OCI-LY7 (cell line): Measurements from ENCODE around the gene SPACA7. TPM values are rescaled to one million over a fixed set of nuclear protein-coding genes. Genes with fewer than 3 reads are reported as not detected.

Experiments used
- BruUV-seq: library from RNA; stranded (reverse); fragments of 400-500 nt; replicated peaks from 2 replicates; lab custom pipeline; 2021; lab: Mats Ljungman, UMichigan
- CTCF ChIA-PET: fragments of 300-600 bp; sonication (Branson Sonifier 250); formaldehyde crosslinking; loops from one replicate; lab custom pipeline; 2022; ENCODE audit warnings: antibody characterized with exemption; ENCODE audit not compliant: unreplicated experiment; lab: Charles Lee
- POLR2A ChIA-PET: fragments of 300-600 bp; sonication (Branson Sonifier 250); formaldehyde crosslinking; loops from one replicate; lab custom pipeline; 2022; ENCODE audit warnings: antibody characterized with exemption; lab: Charles Lee
- DNase-seq: peaks from one replicate; pipeline ENCODE4 v3.0.0-alpha.2; 2015; ENCODE audit warnings: low spot score
- H2AFZ ChIP-seq: fragments of 200-600 bp; sonication (generic), shearing (Covaris generic); 2 replicates; pipeline ENCODE4 v1.6.1; 2014; ENCODE audit warnings: mild to moderate bottlenecking, antibody characterized with exemption, low read length, moderate library complexity
- H3K27ac ChIP-seq: fragments of 200-600 bp; sonication (generic); 2 replicates; pipeline ENCODE4 v1.5.1; 2014; ENCODE audit warnings: mixed run types, low read depth, mild to moderate bottlenecking, moderate library complexity, low read length, inconsistent platforms; ENCODE audit not compliant: poor library complexity, severe bottlenecking
- H3K36me3 ChIP-seq: fragments of 200-600 bp; sonication (generic); 2 replicates; pipeline ENCODE4 v1.6.1; 2014; ENCODE audit warnings: mild to moderate bottlenecking, antibody characterized with exemption, low read length, moderate library complexity, mixed read lengths; ENCODE audit not compliant: insufficient read depth
- H3K4me1 ChIP-seq: fragments of 200-600 bp; sonication (generic); 2 replicates; pipeline ENCODE4 v1.5.1; 2014; ENCODE audit warnings: mild to moderate bottlenecking, low read length; ENCODE audit not compliant: insufficient read depth, poor library complexity, severe bottlenecking
- H3K4me2 ChIP-seq: fragments of 200-600 bp; sonication (generic); 2 replicates; pipeline ENCODE4 v1.6.1; 2014; ENCODE audit warnings: mild to moderate bottlenecking, low read length
- H3K4me3 ChIP-seq: fragments of 200-600 bp; sonication (generic); 2 replicates; pipeline ENCODE4 v1.5.1; 2014; ENCODE audit warnings: mild to moderate bottlenecking, low read depth, low read length; ENCODE audit not compliant: poor library complexity, severe bottlenecking
- H3K79me2 ChIP-seq: fragments of 200-600 bp; sonication (generic); 2 replicates; pipeline ENCODE4 v1.6.1; 2016; ENCODE audit warnings: low read depth, mild to moderate bottlenecking, low read length, moderate library complexity, mixed read lengths; ENCODE audit not compliant: insufficient read depth
- H3K9me2 ChIP-seq: fragments of 200-600 bp; sonication (generic); 2 replicates; pipeline ENCODE4 v1.6.1; 2016; ENCODE audit warnings: mild to moderate bottlenecking, low read length, mixed read lengths; ENCODE audit not compliant: insufficient read depth
- H3K9me3 ChIP-seq: fragments of 200-600 bp; sonication (generic); 2 replicates; pipeline ENCODE4 v1.6.1; 2014; ENCODE audit warnings: mild to moderate bottlenecking, mixed run types, low read length, mixed read lengths
- H4K20me1 ChIP-seq: fragments of 200-600 bp; sonication (generic); 2 replicates; pipeline ENCODE4 v1.6.1; 2014; ENCODE audit warnings: mild to moderate bottlenecking, antibody characterized with exemption, low read length, moderate library complexity, mixed read lengths; ENCODE audit not compliant: insufficient read depth
- EZH2phosphoT487 ChIP-seq: fragments of 200-600 bp; sonication (generic); IDR thresholded peaks from 2 replicates; pipeline ENCODE4 v1.6.1; 2018; ENCODE audit warnings: low read depth, borderline replicate concordance, mild to moderate bottlenecking, mixed run types, antibody characterized with exemption, low read length, moderate library complexity, mixed read lengths
- intact Hi-C: fragments of 100-400 bp; cut with micrococcal nuclease; formaldehyde crosslinking; loops from one replicate; pipeline ENCODE4 v1.10.0; 2022; ENCODE audit not compliant: unreplicated experiment
- total RNA-seq, 2 experiments: library from RNA; depleted of rRNA in 1 of 2; stranded (reverse); fragments of >200 nt in 1 of 2; shearing (Covaris generic) in 1 of 2; gene quantifications; 2 replicates each; pipeline ENCODE4 v1.2.3, GENCODE V29; 2014 to 2022
- TF ChIP-seq, protein P1 (sequence below): fragments of 200-600 bp; sonication (generic); conservative IDR thresholded peaks from 2 replicates; pipeline ENCODE4 v1.5.1; 2014; ENCODE audit warnings: mild to moderate bottlenecking, antibody characterized with exemption, low read length, moderate library complexity, mixed read lengths

SPACA7 gene
- total RNA-seq, 2 experiments from 2014 or later: not detected

DNA sequence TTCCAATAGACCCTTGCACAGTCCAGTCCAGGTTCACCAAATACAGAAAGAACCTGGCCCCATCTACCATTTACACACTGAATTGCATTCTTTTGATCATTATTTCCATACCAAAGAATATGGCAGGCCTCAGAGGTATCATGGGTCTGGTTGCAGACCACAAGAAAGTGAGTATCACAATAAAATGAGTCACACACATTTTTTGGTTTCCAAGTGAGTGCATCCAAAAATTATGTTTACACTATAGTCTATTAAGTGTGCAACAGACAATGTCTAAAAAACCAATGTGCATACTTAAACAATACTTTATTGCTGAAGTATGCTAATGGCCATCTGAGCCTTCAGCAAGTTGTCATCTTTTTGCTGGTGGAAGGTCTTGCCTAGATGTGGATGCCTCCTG, 105.3 kb downstream of the SPACA7 start:
- no peak overlapping the region for H2AFZ ChIP-seq

DNA sequence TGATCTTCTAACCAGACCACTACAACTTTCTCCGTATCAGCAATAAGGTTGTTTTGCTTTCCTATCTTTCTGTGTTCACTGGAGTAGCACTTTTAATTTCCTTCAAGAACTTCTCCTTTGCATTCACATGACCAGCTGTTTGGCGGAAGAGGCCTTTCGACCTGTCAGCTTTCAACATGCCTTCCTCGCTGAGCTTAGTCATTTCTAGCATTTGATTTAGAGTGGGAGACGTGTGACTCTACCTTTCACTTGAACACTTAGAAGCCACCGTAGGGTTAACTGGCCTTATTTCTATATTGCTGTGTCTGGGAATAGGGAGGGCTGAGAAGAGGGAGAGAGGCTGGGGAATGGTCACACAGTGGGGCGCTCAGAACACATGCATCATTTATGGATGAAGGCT, 107.1 kb downstream of the SPACA7 start:
- TF ChIP-seq, protein P1, sequence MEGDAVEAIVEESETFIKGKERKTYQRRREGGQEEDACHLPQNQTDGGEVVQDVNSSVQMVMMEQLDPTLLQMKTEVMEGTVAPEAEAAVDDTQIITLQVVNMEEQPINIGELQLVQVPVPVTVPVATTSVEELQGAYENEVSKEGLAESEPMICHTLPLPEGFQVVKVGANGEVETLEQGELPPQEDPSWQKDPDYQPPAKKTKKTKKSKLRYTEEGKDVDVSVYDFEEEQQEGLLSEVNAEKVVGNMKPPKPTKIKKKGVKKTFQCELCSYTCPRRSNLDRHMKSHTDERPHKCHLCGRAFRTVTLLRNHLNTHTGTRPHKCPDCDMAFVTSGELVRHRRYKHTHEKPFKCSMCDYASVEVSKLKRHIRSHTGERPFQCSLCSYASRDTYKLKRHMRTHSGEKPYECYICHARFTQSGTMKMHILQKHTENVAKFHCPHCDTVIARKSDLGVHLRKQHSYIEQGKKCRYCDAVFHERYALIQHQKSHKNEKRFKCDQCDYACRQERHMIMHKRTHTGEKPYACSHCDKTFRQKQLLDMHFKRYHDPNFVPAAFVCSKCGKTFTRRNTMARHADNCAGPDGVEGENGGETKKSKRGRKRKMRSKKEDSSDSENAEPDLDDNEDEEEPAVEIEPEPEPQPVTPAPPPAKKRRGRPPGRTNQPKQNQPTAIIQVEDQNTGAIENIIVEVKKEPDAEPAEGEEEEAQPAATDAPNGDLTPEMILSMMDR: no peak
- no peak for TF ChIP-seq EZH2phosphoT487
- Histone ChIP-seq H3K36me3 (no peaks in the 10 kb centered on the region), H3K4me2 (no peak overlapping the region), H3K9me3 (no peaks in the 10 kb centered on the region), H3K79me2 (no peaks in the 10 kb centered on the region), H3K9me2 (no peaks in the 10 kb centered on the region), H4K20me1 (no peaks in the 10 kb centered on the region), H3K4me3 (no peak overlapping the region), H3K27ac (no peak overlapping the region), H2AFZ (no peak overlapping the region), H3K4me1 (no peaks in the 10 kb centered on the region)
- BruUV-seq: no TSS peak
- POLR2A ChIA-PET: no interaction called here
- CTCF ChIA-PET: no interaction called here
- intact Hi-C loops: loop anchor here (10.0 kb wide), 1 partner anchor 122 kb away; no protein-coding TSS in a partner anchor
- DNase-seq: no peak

More for the DNA sequence above, 105.3 kb downstream of the SPACA7 start:
- ChIA-PET CTCF (no interaction called here), POLR2A (no interaction called here)
- Histone ChIP-seq H3K9me2 (no peaks in the 10 kb centered on the region), H3K27ac (no peak overlapping the region), H3K4me1 (no peaks in the 10 kb centered on the region), H3K4me2 (no peak overlapping the region), H3K36me3 (no peaks in the 10 kb centered on the region), H3K79me2 (no peaks in the 10 kb centered on the region), H3K4me3 (no peak overlapping the region), H4K20me1 (no peaks in the 10 kb centered on the region), H3K9me3 (no peaks in the 10 kb centered on the region)
- no peak for DNase-seq
- intact Hi-C loops: loop anchor here (10.0 kb wide), 1 partner anchor 123 kb away; no protein-coding TSS in a partner anchor
- TF ChIP-seq EZH2phosphoT487: no peak
- TF ChIP-seq, protein P1: no peak
- no TSS peak for BruUV-seq

Other genes starting within 250 kb of the SPACA7 start
- gene TUBGCP3, start 211.8 kb downstream of the SPACA7 start, total RNA-seq (2014; rRNA removed; shearing (Covaris generic)): 18.4 and 19.4 TPM in 2 replicates
- gene TUBGCP3, start 211.8 kb downstream of the SPACA7 start, total RNA-seq (2022): 36.2 and 39.0 TPM in 2 replicates